ENCODE results near the gene EHMT2. TPM values are rescaled to one million over a fixed set of nuclear protein-coding genes. Genes with fewer than 3 reads are reported as not detected.
A peak's percentile ranks its signal among the peaks of the same experiment; 100 is the strongest.

EHMT2 gene
- total RNA-seq, 4 donors from 2014 or later = 23.4 to 34.5 (median 27.4) TPM

DNA sequence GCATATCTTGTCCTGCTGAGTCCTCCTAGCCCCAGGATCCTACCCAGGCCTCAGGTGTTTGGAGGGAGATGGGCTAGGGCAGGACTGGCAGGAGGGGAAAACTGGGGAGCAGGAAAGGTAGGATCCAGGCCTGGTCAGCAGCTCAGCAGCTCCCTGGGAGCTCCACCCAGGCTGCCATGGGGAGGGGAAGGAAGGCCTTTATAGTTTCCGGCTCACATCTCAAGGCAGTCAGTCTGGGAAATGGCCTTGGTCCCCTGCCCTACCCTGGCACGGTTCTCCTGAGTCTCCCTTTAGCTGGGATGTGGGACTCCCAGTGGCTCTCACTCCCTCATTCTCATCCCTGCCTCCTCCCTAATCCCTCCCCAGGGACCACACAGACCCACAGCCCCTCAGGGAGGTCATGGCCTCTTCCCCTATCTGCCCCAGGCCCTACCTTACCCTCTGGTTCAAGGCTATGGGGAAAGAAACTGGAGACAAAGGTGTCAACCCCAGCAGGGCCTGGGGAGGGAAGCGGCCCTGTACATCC is 20.3 kb downstream of the EHMT2 start:
- DNase-seq = no peak
- Histone ChIP-seq H3K36me3 (peaks cover 6 to 29% (median 17%) of the 10 kb centered on the region in 3 donors), H3K4me3 (no peak overlapping the region), H3K27me3 (no peaks in the 10 kb centered on the region), H3K9me3 (no peaks in the 10 kb centered on the region), H3K27ac (no peak overlapping the region), H3K4me1 (peaks cover 0 to 10% (median 0%) of the 10 kb centered on the region in 3 donors)
- no peak for TF ChIP-seq POLR2A (IDR thresholded peaks at IDR 0.05)
- 46 to 72% methylated on average over 2 of the region's 3 CpGs for WGBS, 2 donors
- intact Hi-C loops (cut with DNase I) = no loop called here

GRCh38 chr6:31876357-31876756 is 21.1 kb downstream of the EHMT2 start:
- Histone ChIP-seq H3K9me3 (no peaks in the 10 kb centered on the region), H3K27ac (no peak overlapping the region), H3K4me3 (no peak overlapping the region), H3K36me3 (peaks cover 5 to 21% (median 10%) of the 10 kb centered on the region in 3 donors), H3K27me3 (no peaks in the 10 kb centered on the region), H3K4me1 (peaks cover 0 to 10% (median 0%) of the 10 kb centered on the region in 3 donors)
- WGBS, 2 donors = 95 to 97% methylated on average over 6 to 7 of the region's 7 CpGs
- intact Hi-C loops (cut with DNase I) = no loop called here
- no peak for DNase-seq
- TF ChIP-seq POLR2A (IDR thresholded peaks at IDR 0.05) = no peak
- TF ChIP-seq, protein P1, sequence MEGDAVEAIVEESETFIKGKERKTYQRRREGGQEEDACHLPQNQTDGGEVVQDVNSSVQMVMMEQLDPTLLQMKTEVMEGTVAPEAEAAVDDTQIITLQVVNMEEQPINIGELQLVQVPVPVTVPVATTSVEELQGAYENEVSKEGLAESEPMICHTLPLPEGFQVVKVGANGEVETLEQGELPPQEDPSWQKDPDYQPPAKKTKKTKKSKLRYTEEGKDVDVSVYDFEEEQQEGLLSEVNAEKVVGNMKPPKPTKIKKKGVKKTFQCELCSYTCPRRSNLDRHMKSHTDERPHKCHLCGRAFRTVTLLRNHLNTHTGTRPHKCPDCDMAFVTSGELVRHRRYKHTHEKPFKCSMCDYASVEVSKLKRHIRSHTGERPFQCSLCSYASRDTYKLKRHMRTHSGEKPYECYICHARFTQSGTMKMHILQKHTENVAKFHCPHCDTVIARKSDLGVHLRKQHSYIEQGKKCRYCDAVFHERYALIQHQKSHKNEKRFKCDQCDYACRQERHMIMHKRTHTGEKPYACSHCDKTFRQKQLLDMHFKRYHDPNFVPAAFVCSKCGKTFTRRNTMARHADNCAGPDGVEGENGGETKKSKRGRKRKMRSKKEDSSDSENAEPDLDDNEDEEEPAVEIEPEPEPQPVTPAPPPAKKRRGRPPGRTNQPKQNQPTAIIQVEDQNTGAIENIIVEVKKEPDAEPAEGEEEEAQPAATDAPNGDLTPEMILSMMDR (IDR thresholded peaks at IDR 0.05) = no peak

DNA sequence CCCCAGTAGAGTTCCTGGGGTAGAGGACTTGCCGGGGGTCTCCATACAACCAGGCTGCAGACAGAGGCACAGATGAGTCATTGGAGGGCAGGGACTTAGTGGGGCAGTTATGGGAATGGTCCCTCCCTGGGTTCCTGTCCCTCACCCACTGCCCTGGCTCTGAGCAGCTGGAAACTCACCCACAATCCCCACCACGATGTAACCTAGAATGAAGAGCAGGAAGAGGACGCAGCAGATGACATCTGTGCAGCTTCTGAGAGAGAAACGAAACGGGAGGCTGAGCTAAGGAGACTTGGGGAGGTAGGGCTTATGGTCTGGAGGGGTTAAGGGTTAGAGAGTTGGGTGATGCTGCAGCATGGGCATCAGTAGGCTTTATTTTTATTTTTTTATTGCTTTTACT is 21.6 kb downstream of the EHMT2 start:
- Histone ChIP-seq H3K36me3 (peaks cover 3 to 16% (median 5%) of the 10 kb centered on the region in 3 donors), H3K4me1 (peaks cover 0 to 10% (median 0%) of the 10 kb centered on the region in 3 donors), H3K4me3 (no peak overlapping the region), H3K9me3 (no peaks in the 10 kb centered on the region), H3K27ac (no peak overlapping the region), H3K27me3 (no peaks in the 10 kb centered on the region)
- 66 to 78% methylated on average over 4 to 5 of the region's 5 CpGs for WGBS, 2 donors
- TF ChIP-seq, protein P1 (IDR thresholded peaks at IDR 0.05) = no peak
- no peak for TF ChIP-seq POLR2A (IDR thresholded peaks at IDR 0.05)
- no peak for DNase-seq
- intact Hi-C loops (cut with DNase I) = no loop called here

DNA sequence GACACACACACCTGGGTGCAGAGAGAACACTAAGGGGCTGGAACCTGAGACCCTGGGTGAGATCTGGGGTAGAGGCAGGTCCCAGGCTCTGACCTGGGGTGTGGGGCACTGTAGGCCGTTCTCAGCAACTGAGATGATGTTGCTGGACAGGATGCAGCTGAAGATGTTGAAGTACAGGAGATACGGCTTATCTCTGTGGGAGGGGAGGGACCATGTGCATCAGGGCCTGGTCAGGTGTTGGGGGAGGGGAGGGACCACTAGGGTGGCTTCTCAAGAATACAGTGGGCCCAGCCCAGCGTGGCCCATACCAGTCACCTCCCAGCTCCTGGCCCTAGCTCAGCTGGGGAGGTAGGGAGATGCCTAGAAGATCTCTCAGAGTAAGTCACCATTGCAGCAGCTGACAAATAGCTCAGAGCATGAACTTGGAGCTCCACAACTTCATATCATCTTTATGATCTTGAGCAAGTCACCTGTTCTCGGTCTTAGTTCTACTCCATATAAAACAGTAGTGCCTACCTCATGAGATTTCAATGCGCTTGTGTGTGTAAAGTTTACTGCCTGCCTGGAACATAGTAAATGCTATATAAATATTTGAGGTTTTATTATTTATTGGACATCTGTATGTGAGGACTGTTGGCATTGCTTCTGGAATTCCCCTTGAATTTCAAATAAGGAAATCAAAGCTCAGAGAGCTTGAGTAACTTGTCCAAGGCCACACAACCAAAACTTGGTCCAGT is 22.5 kb downstream of the EHMT2 start:
- TF ChIP-seq, protein P1 (IDR thresholded peaks at IDR 0.05) = no peak
- 56 to 81% methylated on average over 4 of the region's 5 CpGs for WGBS, 2 donors
- intact Hi-C loops (cut with DNase I) = no loop called here

GRCh38 chr6:31874084-31874670 is 23.3 kb downstream of the EHMT2 start:
- H3K36me3 ChIP-seq = no peaks in the 10 kb centered on the region
- DNase-seq = no peak
- TF ChIP-seq, protein P1 (IDR thresholded peaks at IDR 0.05) = no peak
- no peak for TF ChIP-seq POLR2A (IDR thresholded peaks at IDR 0.05)
- no peak overlapping the region for H3K4me3 ChIP-seq
- H3K9me3 ChIP-seq = no peaks in the 10 kb centered on the region
- no peak overlapping the region for H3K27ac ChIP-seq
- intact Hi-C loops (cut with DNase I) = no loop called here
- H3K27me3 ChIP-seq = no peaks in the 10 kb centered on the region
- WGBS, 2 donors = 55 to 61% methylated on average over 2 to 3 of the region's 4 CpGs
- H3K4me1 ChIP-seq = peaks cover 0 to 9% (median 0%) of the 10 kb centered on the region in 3 donors

More for the DNA sequence above, 22.5 kb downstream of the EHMT2 start:
- DNase-seq = no peak
- Histone ChIP-seq H3K27ac (peak overlapping the region in 1 of 4 donors; percentile 34), H3K36me3 (peaks cover 0 to 7% (median 5%) of the 10 kb centered on the region in 3 donors), H3K4me3 (no peak overlapping the region), H3K4me1 (peaks cover 0 to 10% (median 0%) of the 10 kb centered on the region in 3 donors), H3K9me3 (no peaks in the 10 kb centered on the region), H3K27me3 (no peaks in the 10 kb centered on the region)

Data from esophagus squamous epithelium (tissue), 5 donors.